NCI-H526 (cell line): ENCODE data around the gene AGPS.

Experiments used
- DNase-seq, 2 experiments: peaks; one replicate each; lab custom pipeline; 2025; lab: John Stamatoyannopoulos, UW

AGPS gene

GRCh38 chr2:177552422-177553175, 160.0 kb downstream of the AGPS start:
- DNase-seq = peak; percentile 91 to 95

- peak in 1 of 2 experiments; percentile 59 for DNase-seq
Measured at GRCh38 chr2:177553176-177553884, 160.8 kb downstream of the AGPS start.

GRCh38 chr2:177554365-177554764, 161.8 kb downstream of the AGPS start:
- no peak for DNase-seq

- no peak for DNase-seq
Measured at GRCh38 chr2:177556153-177556552, 163.6 kb downstream of the AGPS start.

GRCh38 chr2:177557794-177558193, 165.2 kb downstream of the AGPS start:
- no peak for DNase-seq

GRCh38 chr2:177559638-177560037, 167.1 kb downstream of the AGPS start:
- no peak for DNase-seq

- DNase-seq = no peak
Measured at GRCh38 chr2:177568390-177568789, 175.8 kb downstream of the AGPS start.

GRCh38 chr2:177568893-177569292, 176.3 kb downstream of the AGPS start:
- DNase-seq = no peak

GRCh38 chr2:177572236-177572671, 179.7 kb downstream of the AGPS start:
- peak; percentile 65 to 69 for DNase-seq

- DNase-seq = no peak
Measured at GRCh38 chr2:177573120-177573519, 180.5 kb downstream of the AGPS start.

- no peak for DNase-seq
Measured at GRCh38 chr2:177574356-177574755, 181.8 kb downstream of the AGPS start.

- no peak for DNase-seq
Measured at GRCh38 chr2:177575358-177575757, 182.8 kb downstream of the AGPS start.

- DNase-seq = no peak
Measured at GRCh38 chr2:177577075-177577474, 184.5 kb downstream of the AGPS start.

GRCh38 chr2:177578454-177578853, 185.9 kb downstream of the AGPS start:
- no peak for DNase-seq

- DNase-seq = no peak
Measured at GRCh38 chr2:177579486-177580036, 187.0 kb downstream of the AGPS start.

GRCh38 chr2:177582000-177582399, 189.4 kb downstream of the AGPS start:
- DNase-seq = no peak

- DNase-seq = no peak
Measured at GRCh38 chr2:177584030-177584692, 191.6 kb downstream of the AGPS start.

GRCh38 chr2:177585234-177585863, 192.8 kb downstream of the AGPS start:
- DNase-seq = no peak

GRCh38 chr2:177586154-177586553, 193.6 kb downstream of the AGPS start:
- no peak for DNase-seq

- DNase-seq = no peak
Measured at GRCh38 chr2:177587371-177587770, 194.8 kb downstream of the AGPS start.

GRCh38 chr2:177588671-177589070, 196.1 kb downstream of the AGPS start:
- DNase-seq = no peak

GRCh38 chr2:177589186-177589585, 196.6 kb downstream of the AGPS start:
- DNase-seq = no peak
